RWPE1 (cell line): ENCODE measurements around the gene TMEM235.

ENCODE experiments used
- CTCF ChIA-PET: fragments of 350-600 bp; sonication (Branson Sonifier 250); formaldehyde crosslinking; extraction: SDS; loops from one replicate; lab custom pipeline; 2021; lab: Yijun Ruan, JAX
- POLR2A ChIA-PET: fragments of 400-600 bp; formaldehyde crosslinking; extraction: SDS; loops from one replicate; lab custom pipeline; 2020; ENCODE audit warnings: antibody characterized with exemption; ENCODE audit not compliant: low non-redundant PET; lab: Yijun Ruan, JAX
- DNase-seq: peaks from one replicate; pipeline ENCODE4 v3.0.0; 2012; ENCODE audit warnings: low spot score
- H3K27ac ChIP-seq: fragments of 450-650 bp; 2 replicates; pipeline ENCODE4 v1.5.1; 2017
- TF ChIP-seq, protein P1 (sequence below): fragments of 450-650 bp; conservative IDR thresholded peaks from 2 replicates; pipeline ENCODE4 v1.5.1; 2017; ENCODE audit warnings: low read depth, mild to moderate bottlenecking

Gene TMEM235

DNA sequence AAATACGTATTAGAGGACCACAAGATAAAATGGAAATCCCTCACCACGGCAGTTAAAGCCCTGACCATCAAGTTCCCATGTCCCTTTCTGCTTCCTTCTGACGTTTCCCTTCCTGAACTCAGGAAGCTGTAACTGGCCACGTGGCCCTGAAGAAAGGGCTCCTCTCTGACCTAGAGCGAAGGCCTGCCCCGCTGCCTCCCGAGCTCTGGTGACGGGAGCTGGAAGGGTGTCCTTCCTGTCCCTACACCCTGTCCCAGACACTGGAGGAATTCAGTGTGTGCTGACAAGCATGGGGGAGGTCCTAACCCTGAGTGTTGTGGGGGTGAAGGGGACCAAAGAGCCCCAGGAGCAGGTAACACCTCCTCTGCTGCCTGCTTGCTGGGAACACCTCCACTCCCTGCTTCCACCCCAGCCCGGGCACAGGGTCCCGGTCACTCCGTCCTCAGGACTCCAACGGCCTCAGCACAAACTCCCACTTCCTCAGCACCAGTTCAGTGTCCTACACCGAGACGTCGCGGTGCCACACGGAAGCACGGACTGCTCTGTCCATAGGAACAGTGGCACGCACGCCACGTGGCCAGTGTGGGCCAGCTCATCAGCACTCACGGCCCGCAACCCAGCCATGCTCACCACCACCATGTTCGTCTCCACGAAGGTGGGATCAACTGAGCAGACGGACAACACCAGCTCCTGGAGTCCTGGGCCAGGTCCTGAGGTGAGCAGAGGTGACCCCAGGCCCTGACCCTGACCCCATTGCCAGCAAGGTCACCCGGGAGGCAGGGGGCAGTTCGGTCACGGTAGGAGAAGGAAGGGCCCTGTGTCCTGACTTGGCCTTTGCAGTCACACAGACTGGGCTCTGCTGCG is 16.9 kb downstream of the TMEM235 start:
- ChIA-PET POLR2A (no interaction called here), CTCF (interaction anchor here (0.6 to 0.7 kb wide), 2 partner anchors 173 to 1620 kb away, joined by 3 read pairs; no protein-coding TSS in a partner anchor)
- H3K27ac ChIP-seq, result no peak overlapping the region
- TF ChIP-seq, protein P1, sequence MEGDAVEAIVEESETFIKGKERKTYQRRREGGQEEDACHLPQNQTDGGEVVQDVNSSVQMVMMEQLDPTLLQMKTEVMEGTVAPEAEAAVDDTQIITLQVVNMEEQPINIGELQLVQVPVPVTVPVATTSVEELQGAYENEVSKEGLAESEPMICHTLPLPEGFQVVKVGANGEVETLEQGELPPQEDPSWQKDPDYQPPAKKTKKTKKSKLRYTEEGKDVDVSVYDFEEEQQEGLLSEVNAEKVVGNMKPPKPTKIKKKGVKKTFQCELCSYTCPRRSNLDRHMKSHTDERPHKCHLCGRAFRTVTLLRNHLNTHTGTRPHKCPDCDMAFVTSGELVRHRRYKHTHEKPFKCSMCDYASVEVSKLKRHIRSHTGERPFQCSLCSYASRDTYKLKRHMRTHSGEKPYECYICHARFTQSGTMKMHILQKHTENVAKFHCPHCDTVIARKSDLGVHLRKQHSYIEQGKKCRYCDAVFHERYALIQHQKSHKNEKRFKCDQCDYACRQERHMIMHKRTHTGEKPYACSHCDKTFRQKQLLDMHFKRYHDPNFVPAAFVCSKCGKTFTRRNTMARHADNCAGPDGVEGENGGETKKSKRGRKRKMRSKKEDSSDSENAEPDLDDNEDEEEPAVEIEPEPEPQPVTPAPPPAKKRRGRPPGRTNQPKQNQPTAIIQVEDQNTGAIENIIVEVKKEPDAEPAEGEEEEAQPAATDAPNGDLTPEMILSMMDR, result no peak
- DNase-seq, result no peak

DNA sequence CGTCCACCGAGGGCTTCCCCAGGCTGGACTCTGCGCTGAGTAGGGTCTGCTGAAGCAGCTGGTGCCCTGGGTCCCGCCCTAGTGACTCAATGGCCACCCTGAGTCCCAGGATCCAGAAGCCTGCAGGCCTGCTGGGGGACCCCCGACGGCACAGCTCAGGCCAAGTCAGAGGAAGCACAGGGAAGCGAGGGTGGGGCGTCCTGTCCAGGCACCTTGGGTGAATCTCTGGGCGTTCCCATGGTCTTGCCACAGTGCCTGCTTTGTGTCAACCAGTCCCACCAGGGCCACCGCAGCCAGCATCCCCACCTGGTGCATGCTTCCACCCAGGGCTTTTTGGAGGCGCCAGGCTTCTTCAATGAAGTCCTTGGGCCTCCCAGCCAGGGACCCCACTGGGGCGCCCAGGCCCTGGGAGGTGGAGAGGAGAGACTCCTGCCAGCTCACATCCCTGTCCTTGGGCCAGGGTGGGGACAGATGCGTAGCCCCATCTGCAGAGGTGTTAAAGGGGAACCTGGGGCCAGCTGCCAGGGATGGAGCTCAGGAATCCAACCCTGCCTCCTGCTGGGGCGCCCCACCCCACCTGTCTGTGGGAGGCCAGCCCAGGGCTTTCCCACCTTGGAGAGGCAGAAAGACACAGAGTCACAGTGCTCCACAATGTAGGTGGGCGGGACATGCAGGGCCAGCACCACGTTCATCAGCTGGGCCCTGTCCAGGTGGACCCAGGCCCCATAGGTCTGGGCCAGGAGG is 17.8 kb downstream of the TMEM235 start:
- no peak overlapping the region for H3K27ac ChIP-seq
- DNase-seq, result no peak
- TF ChIP-seq, protein P1, result no peak
- CTCF ChIA-PET, result interaction anchor here (0.5 to 2.3 kb wide), 6 partner anchors 12 to 230 kb away, joined by 3 to 14 read pairs (median 4); partner anchors contain the start of gene TK1
- POLR2A ChIA-PET, result no interaction called here

DNA sequence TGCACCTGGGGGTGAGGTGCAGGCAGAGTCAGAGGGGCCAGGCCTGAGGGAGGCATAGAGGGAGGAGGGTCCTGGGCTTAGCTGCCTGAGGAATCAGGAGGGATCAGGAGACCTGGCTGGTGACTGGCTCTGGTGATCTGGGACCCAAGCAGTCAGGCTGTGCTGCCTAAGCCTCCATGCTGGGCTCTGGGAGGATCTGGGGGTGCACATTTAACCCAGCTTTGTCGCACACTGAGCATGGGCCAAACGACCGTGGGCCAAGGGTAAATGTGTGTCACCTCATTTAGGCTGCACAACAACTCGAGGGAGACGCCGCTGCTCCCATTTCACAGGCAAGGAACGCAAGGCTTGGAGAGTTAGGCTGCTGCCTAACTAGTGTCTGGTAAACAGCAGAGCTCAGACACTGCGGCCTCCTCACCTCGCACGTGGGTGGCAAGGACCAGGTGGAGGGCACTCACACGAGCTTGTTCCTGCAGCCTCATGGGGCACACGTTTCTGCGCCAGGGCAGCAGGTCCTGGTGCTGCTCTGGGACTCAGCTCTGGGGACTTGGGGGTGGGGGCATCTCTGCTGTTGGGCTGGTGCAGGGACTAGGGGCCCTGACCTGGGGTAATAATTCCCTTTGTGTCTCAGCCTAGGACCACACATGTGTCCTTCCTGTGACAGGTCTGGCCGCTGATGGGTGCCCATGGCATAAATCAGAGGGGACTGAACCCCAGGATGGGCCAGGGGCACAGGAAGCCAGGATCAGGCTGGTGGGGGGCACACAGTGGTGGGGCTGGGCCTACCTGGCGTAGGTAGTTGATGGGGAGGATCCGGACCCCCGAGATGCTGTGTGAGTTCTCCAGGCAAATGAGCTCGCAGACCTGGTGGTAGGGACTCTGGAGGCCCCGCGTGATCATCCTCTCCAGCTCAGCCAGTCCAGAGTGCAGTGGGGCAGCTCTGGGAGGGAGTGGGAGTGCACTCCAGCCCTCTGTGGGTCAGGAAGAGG is 18.7 kb downstream of the TMEM235 start:
- CTCF ChIA-PET, result interaction anchor here (0.5 to 2.3 kb wide), 30 partner anchors 7 to 818 kb away, joined by 3 to 14 read pairs (median 4); partner anchors contain the start of gene TK1
- no peak overlapping the region for H3K27ac ChIP-seq
- no peak for DNase-seq
- TF ChIP-seq, protein P1, result no peak
- POLR2A ChIA-PET, result interaction anchor here (0.5 kb wide), 1 partner anchor 30 kb away, joined by 3 read pairs; no protein-coding TSS in a partner anchor

DNA sequence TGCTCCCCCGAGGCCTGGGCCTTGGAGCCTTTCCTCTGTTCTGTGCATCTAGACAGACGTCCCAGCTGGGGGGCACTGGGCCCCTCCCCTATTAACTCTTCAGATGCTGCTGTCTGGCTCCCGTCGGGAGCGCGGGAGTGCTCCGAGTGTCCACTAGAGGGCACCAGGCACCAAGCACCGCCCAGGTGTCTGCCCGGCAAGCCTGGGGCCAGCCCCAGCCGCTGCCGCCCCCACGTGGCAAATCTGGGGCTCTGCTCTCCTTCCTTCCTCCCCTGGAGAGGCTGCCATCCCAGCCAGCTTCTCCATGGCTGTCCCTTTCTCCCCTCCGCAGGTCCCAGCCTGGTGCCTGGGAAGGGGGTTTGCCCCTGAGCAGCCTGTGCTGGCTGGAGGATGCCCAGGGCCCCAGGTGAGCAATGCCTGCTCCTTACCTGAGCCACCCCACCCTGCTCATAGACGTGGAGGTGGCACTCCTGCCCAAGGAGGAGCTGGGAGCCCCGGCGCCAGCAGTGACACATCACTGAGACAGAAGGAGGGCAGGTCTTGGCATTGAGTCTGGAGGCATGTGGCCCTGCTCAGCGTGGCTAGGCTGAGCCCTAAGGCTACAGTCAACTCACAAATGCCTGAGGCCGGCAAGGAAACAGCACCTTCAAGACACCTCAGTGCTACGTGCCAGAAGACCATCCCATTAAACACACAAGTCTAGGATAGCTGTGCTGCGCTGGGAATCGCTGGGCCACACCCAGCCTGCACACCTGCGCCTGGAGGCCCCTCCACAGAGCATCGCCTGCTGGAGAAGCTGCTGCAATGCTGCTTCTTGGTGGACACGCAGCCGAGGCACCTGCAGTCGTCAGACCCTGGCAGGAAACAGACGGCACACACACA is 19.7 kb downstream of the TMEM235 start:
- ChIA-PET CTCF (interaction anchor here (0.5 to 2.3 kb wide), 37 partner anchors 8 to 530 kb away, joined by 3 to 14 read pairs (median 4); no protein-coding TSS in a partner anchor), POLR2A (interaction anchor here (0.5 kb wide), 2 partner anchors 31 to 41 kb away, joined by 3 to 4 read pairs; no protein-coding TSS in a partner anchor)
- peak overlapping the region; percentile 38 for H3K27ac ChIP-seq
- DNase-seq, result peak; percentile 94
- TF ChIP-seq, protein P1, result peak; percentile 100

DNA sequence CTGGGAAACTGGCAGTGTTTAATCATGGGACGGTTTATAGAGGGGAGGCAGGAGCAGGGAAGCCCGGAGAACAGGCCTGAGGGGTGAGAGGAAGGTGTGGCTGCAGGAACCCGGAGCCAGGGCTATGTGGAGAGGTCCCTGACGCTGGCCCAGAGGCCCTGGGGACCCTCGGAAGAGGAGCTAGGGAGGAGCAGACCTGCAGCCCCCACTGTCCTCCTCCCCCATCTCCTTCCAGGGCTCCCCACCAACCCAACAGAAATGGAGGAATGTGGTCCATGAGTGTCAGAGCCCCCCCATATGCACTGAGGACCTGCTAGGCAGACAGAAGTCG is 20.3 kb downstream of the TMEM235 start:
- ChIA-PET POLR2A (no interaction called here), CTCF (interaction anchor here (0.6 to 2.3 kb wide), 17 partner anchors 10 to 172 kb away, joined by 3 to 14 read pairs (median 5); no protein-coding TSS in a partner anchor)
- peak overlapping the region; percentile 38 for H3K27ac ChIP-seq
- TF ChIP-seq, protein P1, result no peak
- no peak for DNase-seq
